Panc1 (cell line): Measurements from ENCODE around the gene SAMD14.

Experiments used
- CTCF ChIP-seq: fragments of 450-650 bp; IDR thresholded peaks from 2 replicates; pipeline ENCODE4 v1.5.1; 2017; ENCODE audit warnings: mild to moderate bottlenecking
- POLR2AphosphoS5 ChIP-seq: IDR thresholded peaks from 2 replicates; pipeline ENCODE4 v1.6.1; 2012; ENCODE audit warnings: mild to moderate bottlenecking, low read depth, low read length, moderate library complexity

GRCh38 chr17:50091918-50092285 lies 38.1 kb downstream of the SAMD14 start:
- no peak for TF ChIP-seq CTCF
- no peak for TF ChIP-seq POLR2AphosphoS5
